Activated T-helper 2 cell treated with anti-CD3 and anti-CD28 coated beads, Interferon-gamma antibody, Interleukin-2, Interleukin-4, amounts not matched to agents 10 μg/mL and 5 μg/mL and 100 μg/mL, durations not matched to agents 14 hours and 24 hours and 36 hours (primary cell): ENCODE measurements around the gene FAM120B. TPM values are rescaled to one million over a fixed set of nuclear protein-coding genes. Genes with fewer than 3 reads are reported as not detected.
"Not testable (repeated sequence)": the region's sequence is repeated elsewhere in the genome, so short reads cannot be mapped to it uniquely, and the experiment has no call there.

ENCODE experiments used
- DNase-seq: peaks from one replicate; pipeline ENCODE4 v3.0.0; 2021; ENCODE audit warnings: low spot score
- H3K27ac Mint-ChIP-seq: one replicate; pipeline ENCODE4 v1.8.0; 2021; ENCODE audit warnings: mixed read lengths
- H3K27me3 Mint-ChIP-seq: one replicate; pipeline ENCODE4 v1.8.0; 2021; ENCODE audit warnings: low read depth, mixed read lengths
- H3K36me3 Mint-ChIP-seq: one replicate; pipeline ENCODE4 v1.8.0; 2021; ENCODE audit warnings: low read depth, mixed read lengths
- H3K4me1 Mint-ChIP-seq: one replicate; pipeline ENCODE4 v1.8.0; 2021; ENCODE audit warnings: low read depth, mixed read lengths
- H3K4me3 Mint-ChIP-seq: one replicate; pipeline ENCODE4 v1.8.0; 2021; ENCODE audit warnings: low read depth, mild to moderate bottlenecking, moderate library complexity, mixed read lengths
- H3K9me3 Mint-ChIP-seq: one replicate; pipeline ENCODE4 v1.8.0; 2021; ENCODE audit warnings: mixed read lengths
- intact Hi-C: fragments of 100-400 bp; cut with micrococcal nuclease; formaldehyde crosslinking; loops from one replicate; pipeline ENCODE4 v1.15.1; 2023
- total RNA-seq: library from RNA; stranded (reverse); gene quantifications from 2 replicates; pipeline ENCODE4 v1.2.3, GENCODE V29; 2022

Gene FAM120B
- total RNA-seq, 1 donor from 2014 or later, result 21.8 TPM

DNA sequence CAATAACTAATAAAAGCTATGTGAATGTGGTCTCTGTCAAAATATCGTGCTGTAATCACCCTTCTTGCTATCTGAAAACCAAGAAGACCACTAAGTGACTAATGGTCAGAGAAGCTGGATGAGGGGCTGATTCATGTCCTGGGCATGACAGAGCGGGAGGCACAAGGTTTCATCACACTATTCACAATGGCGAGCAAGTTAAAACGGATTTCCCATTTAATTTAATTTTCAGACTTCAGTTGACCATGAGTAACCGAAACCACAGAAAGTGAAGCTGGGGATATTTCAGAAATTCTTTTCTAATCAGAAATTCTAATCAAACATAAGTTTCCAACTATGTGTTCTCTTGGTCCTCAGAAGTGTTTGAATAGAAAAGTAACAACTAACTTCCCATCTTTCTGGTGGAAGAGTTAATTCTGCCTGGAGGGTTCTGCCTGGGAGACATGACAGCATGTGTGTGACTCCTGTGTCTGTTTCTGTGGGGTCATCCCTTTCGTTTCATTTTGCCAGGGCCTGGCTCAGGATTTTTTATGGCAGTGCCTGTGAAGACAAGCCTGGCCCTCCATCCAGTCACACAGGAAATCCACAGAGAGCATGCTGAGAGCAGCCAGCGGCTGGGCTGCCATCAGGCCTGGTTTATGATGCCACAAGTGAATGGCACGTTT is 98.9 kb downstream of the FAM120B start:
- no peak overlapping the region for H3K4me3 Mint-ChIP-seq

DNA sequence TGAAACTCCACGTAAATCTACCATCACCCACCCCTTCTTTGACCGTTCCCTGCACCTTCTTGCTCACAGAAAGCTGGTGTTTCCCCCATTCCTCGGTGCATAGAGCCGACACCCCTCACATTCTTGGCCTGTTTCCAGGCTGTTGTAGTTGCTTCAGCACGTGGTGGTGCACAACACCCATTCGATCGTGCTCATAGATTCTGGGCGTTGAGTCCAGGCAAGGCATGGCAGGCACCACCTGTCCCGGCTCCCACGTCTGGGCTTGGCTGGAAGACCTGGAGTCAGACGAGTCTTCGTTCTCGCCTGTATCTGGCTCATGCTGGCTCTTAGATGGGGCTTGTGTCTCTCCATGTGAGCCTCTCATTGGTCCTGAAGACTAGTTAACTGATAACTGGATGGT is 100.6 kb downstream of the FAM120B start:
- intact Hi-C loops, result no loop called here

More for the DNA sequence above, 98.9 kb downstream of the FAM120B start:
- Mint-ChIP-seq H3K36me3 (peaks cover 40% of the 10 kb centered on the region), H3K27ac (no peak overlapping the region), H3K27me3 (peaks cover 3% of the 10 kb centered on the region), H3K4me1 (no peaks in the 10 kb centered on the region), H3K9me3 (no peaks in the 10 kb centered on the region)
- no peak for DNase-seq
- intact Hi-C loops, result no loop called here

GRCh38 chr6:170407932-170408331 is 101.4 kb downstream of the FAM120B start:
- no peak overlapping the region for H3K27ac Mint-ChIP-seq
- no peaks in the 10 kb centered on the region for H3K9me3 Mint-ChIP-seq
- intact Hi-C loops, result no loop called here
- DNase-seq, result no peak
- peaks cover 15% of the 10 kb centered on the region for H3K27me3 Mint-ChIP-seq
- peaks cover 33% of the 10 kb centered on the region for H3K36me3 Mint-ChIP-seq
- no peaks in the 10 kb centered on the region for H3K4me1 Mint-ChIP-seq
- H3K4me3 Mint-ChIP-seq, result no peak overlapping the region

More for the DNA sequence above, 100.6 kb downstream of the FAM120B start:
- Mint-ChIP-seq H3K27ac (no peak overlapping the region), H3K36me3 (peaks cover 33% of the 10 kb centered on the region), H3K27me3 (peaks cover 14% of the 10 kb centered on the region), H3K4me1 (no peaks in the 10 kb centered on the region), H3K4me3 (no peak overlapping the region), H3K9me3 (no peaks in the 10 kb centered on the region)
- DNase-seq, result no peak

DNA sequence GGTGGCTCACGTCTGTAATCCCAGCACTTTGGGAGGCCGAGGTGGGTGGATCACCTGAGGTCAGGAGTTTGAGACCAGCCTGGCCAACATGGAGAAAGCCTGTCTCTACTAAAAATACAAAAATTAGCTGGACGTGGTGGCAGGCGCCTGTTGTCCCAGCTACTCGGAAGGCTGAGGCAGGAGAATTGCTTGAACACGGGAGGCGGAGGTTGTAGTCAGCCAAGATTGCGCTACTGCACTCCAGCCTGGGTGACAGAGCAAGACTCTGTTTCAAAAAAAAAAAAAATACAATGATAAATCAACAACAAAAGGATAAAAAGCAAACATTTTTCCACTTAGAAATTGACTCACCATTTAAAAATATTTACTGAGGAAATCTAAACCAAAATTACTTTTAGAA is 103.2 kb downstream of the FAM120B start:
- H3K4me1 Mint-ChIP-seq, H3K27ac Mint-ChIP-seq, DNase-seq, H3K9me3 Mint-ChIP-seq, H3K4me3 Mint-ChIP-seq, intact Hi-C loops: not testable (repeated sequence)
- peaks cover 18% of the 10 kb centered on the region for H3K27me3 Mint-ChIP-seq
- H3K36me3 Mint-ChIP-seq, result peaks cover 23% of the 10 kb centered on the region

DNA sequence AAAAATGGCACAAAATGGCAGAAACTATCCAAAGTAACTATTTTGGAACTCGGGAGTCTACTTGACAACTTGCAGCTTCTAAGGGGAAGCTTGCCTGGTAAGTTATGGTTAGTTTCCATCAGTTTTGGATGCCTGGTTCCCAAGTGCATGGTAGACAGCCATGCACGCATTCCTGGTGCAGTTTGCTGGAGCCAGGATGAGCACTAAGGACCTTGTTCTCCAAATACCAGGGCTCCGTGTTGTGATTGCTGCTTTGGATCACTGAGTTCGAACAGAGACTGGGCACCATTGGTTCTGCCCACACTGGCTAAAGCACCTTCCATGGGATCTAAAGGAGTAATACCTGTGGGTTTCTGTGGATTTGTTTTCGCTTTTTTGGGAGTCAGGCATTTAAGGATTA is 103.7 kb downstream of the FAM120B start:
- intact Hi-C loops, result no loop called here
- no peak for DNase-seq
- no peaks in the 10 kb centered on the region for H3K9me3 Mint-ChIP-seq
- no peak overlapping the region for H3K4me3 Mint-ChIP-seq
- no peak overlapping the region for H3K27ac Mint-ChIP-seq
- H3K36me3 Mint-ChIP-seq, result peaks cover 18% of the 10 kb centered on the region
- no peaks in the 10 kb centered on the region for H3K4me1 Mint-ChIP-seq
- H3K27me3 Mint-ChIP-seq, result peaks cover 18% of the 10 kb centered on the region

DNA sequence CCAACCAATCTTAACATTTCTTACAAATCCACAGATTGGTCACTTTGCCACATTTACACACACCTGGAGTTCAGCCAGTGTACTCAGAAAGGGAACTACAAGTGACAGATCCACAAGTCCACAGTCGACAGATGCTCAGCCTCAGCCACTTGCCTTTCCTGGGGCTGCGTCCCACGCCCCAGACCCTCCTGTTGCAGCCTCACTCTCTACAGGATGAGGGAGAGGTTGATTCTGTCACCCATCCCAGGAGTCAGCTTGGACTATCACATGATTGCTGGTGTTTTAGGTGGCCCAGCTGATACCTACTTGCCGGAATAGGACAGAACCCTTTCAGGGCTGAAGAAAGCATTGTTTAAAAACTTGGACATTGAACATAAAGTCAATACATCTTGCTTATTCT is 108.8 kb downstream of the FAM120B start:
- H3K27me3 Mint-ChIP-seq, result peaks cover 16% of the 10 kb centered on the region
- intact Hi-C loops, result no loop called here
- no peak overlapping the region for H3K4me3 Mint-ChIP-seq
- no peaks in the 10 kb centered on the region for H3K9me3 Mint-ChIP-seq
- DNase-seq, result no peak
- no peaks in the 10 kb centered on the region for H3K4me1 Mint-ChIP-seq
- H3K36me3 Mint-ChIP-seq, result no peaks in the 10 kb centered on the region
- H3K27ac Mint-ChIP-seq, result no peak overlapping the region

DNA sequence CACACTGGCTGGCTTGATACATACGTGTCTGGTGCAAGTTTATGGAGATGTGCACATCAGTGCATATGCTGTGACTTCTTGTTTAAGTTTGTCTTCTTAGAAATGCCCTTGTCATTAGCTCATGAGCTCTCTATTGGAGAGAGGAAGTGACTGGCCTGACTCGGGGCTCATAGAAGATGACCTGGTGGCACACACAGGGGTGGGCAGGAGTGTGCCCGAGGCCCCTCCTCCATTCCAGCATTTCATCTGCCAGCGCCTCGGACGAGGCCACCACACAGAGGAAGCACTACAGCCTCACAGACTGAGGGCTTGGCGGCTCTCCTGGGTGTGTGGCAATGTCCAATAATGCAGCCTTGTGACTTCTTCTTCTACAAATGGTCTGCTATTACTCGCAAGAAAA is 109.7 kb downstream of the FAM120B start:
- H3K27ac Mint-ChIP-seq, result no peak overlapping the region
- no peak overlapping the region for H3K4me3 Mint-ChIP-seq
- H3K36me3 Mint-ChIP-seq, result no peaks in the 10 kb centered on the region
- no peaks in the 10 kb centered on the region for H3K9me3 Mint-ChIP-seq
- no peaks in the 10 kb centered on the region for H3K4me1 Mint-ChIP-seq
- H3K27me3 Mint-ChIP-seq, result peaks cover 8% of the 10 kb centered on the region
- intact Hi-C loops, result no loop called here
- no peak for DNase-seq

GRCh38 chr6:170416959-170417606 is 110.5 kb downstream of the FAM120B start:
- intact Hi-C loops, result no loop called here
- H3K4me3 Mint-ChIP-seq, result no peak overlapping the region
- no peak for DNase-seq
- H3K27ac Mint-ChIP-seq, result no peak overlapping the region
- no peaks in the 10 kb centered on the region for H3K4me1 Mint-ChIP-seq
- peaks cover 5% of the 10 kb centered on the region for H3K27me3 Mint-ChIP-seq
- no peaks in the 10 kb centered on the region for H3K9me3 Mint-ChIP-seq
- no peaks in the 10 kb centered on the region for H3K36me3 Mint-ChIP-seq

DNA sequence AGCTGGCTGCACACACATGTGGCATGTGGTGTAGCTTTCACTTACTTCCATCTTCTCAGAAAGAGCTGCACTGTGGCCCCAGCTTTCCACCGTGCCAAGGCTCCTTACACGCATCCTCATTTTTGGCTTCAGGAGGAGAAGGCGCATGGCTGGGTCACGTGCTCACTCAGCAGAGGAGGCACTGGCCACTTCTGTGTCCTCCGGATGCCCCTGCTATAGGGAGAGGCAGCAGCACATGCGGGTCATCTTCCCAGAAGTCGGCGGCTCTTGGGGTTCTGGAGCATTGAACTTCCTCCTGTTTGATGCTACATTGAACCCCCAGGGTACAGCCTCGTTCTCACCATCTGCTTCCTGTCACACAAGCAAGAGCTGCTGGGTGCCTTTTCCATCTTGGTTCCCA is 111.3 kb downstream of the FAM120B start:
- intact Hi-C loops, result no loop called here
- no peaks in the 10 kb centered on the region for H3K9me3 Mint-ChIP-seq
- peaks cover 3% of the 10 kb centered on the region for H3K27me3 Mint-ChIP-seq
- no peak overlapping the region for H3K4me3 Mint-ChIP-seq
- DNase-seq, result no peak
- no peaks in the 10 kb centered on the region for H3K4me1 Mint-ChIP-seq
- no peak overlapping the region for H3K27ac Mint-ChIP-seq
- H3K36me3 Mint-ChIP-seq, result no peaks in the 10 kb centered on the region

DNA sequence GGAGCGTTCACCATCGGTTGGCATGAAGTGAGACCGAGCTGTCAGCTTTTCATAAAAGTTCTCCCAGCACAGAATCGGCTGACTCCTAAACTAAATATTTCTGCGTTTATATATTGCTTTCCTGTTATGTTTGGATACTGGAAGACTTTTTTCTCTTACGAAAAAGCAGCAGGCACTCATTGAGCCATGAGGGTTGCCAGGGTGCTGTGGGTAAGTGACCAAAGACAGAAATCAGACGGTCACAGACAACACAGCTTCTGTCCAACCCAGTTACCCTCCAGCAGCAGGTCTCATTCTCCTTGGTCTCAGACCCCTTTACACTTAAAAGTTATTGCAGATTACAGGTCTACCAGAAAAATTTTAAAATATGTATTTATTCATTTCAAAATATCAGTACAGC is 113.7 kb downstream of the FAM120B start:
- no peak overlapping the region for H3K4me3 Mint-ChIP-seq
- no peak overlapping the region for H3K27ac Mint-ChIP-seq
- H3K27me3 Mint-ChIP-seq, result no peaks in the 10 kb centered on the region
- no peaks in the 10 kb centered on the region for H3K9me3 Mint-ChIP-seq
- DNase-seq, result no peak
- no peaks in the 10 kb centered on the region for H3K36me3 Mint-ChIP-seq
- intact Hi-C loops, result no loop called here
- no peaks in the 10 kb centered on the region for H3K4me1 Mint-ChIP-seq

GRCh38 chr6:170420791-170421776 is 114.5 kb downstream of the FAM120B start:
- H3K27ac Mint-ChIP-seq, result no peak overlapping the region
- H3K27me3 Mint-ChIP-seq, result peaks cover 6% of the 10 kb centered on the region
- no peak for DNase-seq
- H3K4me3 Mint-ChIP-seq, result no peak overlapping the region
- no peaks in the 10 kb centered on the region for H3K9me3 Mint-ChIP-seq
- intact Hi-C loops, result no loop called here
- H3K4me1 Mint-ChIP-seq, result no peaks in the 10 kb centered on the region
- H3K36me3 Mint-ChIP-seq, result no peaks in the 10 kb centered on the region

DNA sequence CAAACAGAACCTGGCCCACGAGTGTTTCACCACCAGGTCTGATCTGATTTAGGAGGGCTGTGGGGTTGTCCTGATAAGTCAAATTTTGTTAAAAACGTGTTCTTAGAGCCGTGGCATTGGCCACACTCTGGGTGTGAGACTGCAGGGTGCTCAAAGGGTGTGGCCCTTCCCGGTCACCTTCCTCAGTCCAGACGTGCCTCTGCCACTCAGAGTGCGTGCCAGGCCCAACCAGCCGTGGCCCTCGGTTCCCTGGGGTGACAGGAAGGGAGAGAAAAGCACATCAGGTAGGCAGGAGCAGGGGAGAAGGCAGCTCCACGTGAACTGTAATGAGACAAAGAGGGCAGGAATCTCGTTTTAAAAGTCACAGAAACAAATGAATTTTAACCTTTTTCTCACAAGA is 115.4 kb downstream of the FAM120B start:
- Mint-ChIP-seq H3K9me3 (no peaks in the 10 kb centered on the region), H3K27me3 (peaks cover 12% of the 10 kb centered on the region), H3K27ac (no peak overlapping the region), H3K4me3 (no peak overlapping the region), H3K36me3 (no peaks in the 10 kb centered on the region), H3K4me1 (no peaks in the 10 kb centered on the region)
- DNase-seq, result no peak
- intact Hi-C loops, result no loop called here

- no peaks in the 10 kb centered on the region for H3K36me3 Mint-ChIP-seq
- H3K4me1 Mint-ChIP-seq, result no peaks in the 10 kb centered on the region
- intact Hi-C loops, result no loop called here
- no peak overlapping the region for H3K4me3 Mint-ChIP-seq
- DNase-seq, result no peak
- no peaks in the 10 kb centered on the region for H3K9me3 Mint-ChIP-seq
- H3K27ac Mint-ChIP-seq, result no peak overlapping the region
- peaks cover 22% of the 10 kb centered on the region for H3K27me3 Mint-ChIP-seq
Observed at GRCh38 chr6:170423030-170423429, 116.5 kb downstream of the FAM120B start.
